CD4-positive, alpha-beta T cell treated with Interleukin-15 for 1 hour (primary cell): ENCODE data around the gene ENOPH1.
"Not testable (repeated sequence)": the region's sequence is repeated elsewhere in the genome, so short reads cannot be mapped to it uniquely, and the experiment has no call there.

Experiments
- DNase-seq: peaks from one replicate; pipeline ENCODE4 v3.0.0-alpha.2; 2020

The ENOPH1 gene

GRCh38 chr4:82428969-82429727, 1.2 kb upstream of the ENOPH1 start:
- DNase-seq, result peak; percentile 93

- peak; percentile 80 for DNase-seq
These were observed 630 bp upstream of the ENOPH1 start for GRCh38 chr4:82429728-82430192.

- peak; percentile 33 for DNase-seq
These were observed 765 bp downstream of the ENOPH1 start for GRCh38 chr4:82430964-82431745.

GRCh38 chr4:82431831-82432230, 1.4 kb downstream of the ENOPH1 start:
- no peak for DNase-seq

GRCh38 chr4:82432596-82432995, 2.2 kb downstream of the ENOPH1 start:
- no peak for DNase-seq

GRCh38 chr4:82433791-82434190, 3.4 kb downstream of the ENOPH1 start:
- no peak for DNase-seq

DNA sequence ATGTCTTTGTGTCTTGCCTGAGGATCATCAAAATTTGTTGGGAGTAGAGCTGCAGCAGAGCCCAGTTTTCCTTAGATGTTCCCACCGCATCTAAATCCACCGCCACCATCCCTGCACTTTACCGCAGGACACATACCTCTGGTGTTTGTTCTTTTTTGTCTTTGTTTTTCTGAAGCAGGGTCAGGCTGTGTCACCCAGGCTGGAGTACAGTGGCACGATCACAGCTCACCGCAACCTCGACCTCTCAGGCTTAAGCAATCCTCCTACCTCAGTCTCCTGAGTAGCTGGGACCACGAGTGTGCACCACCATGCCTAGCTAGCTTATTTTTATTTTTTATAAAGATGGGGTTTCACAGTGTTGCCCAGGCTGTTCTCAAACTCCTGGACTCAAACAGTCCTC, 4.6 kb downstream of the ENOPH1 start:
- DNase-seq, result no peak

DNA sequence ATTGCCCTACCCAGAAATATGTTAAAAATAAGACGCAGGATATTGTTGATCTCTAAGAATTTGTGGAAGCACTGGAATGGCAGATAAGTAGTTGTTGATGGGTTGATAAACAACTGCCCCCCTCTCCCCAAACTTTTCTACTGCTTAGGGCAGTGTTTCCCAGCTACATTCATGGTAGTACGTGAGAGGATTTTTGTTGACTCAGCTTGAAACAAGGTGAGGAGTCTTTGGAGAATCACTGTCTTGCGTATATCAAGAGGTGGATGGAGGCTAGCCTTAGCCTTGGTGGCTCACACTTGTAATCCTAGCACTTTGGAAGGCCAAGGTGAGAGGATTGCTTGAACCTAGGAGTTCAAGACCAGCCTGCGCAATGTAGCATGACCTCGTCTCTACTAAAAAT, 5.7 kb downstream of the ENOPH1 start:
- DNase-seq, result no peak

DNA sequence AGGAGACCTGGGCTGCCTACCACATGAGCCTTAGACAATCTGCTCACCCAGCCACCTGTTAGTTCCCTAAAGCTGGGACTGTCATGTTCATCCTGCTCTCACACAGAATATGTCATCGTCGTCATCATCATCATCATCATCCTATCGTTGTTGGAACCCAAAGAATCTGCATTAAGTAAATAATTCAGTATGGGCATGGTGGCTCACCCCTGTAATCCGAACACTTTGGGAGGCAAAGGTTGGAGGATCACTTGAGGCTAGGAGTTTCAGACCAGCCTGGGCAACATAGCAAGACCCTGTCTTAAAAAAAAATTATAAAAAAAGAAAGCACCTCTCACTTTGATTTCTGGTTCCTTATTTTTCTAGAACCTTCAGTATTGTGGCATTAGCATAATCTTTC, 6.4 kb downstream of the ENOPH1 start:
- DNase-seq, result no peak

- no peak for DNase-seq
These were observed 7.1 kb downstream of the ENOPH1 start for GRCh38 chr4:82437285-82438005.

GRCh38 chr4:82439088-82439487, 8.7 kb downstream of the ENOPH1 start:
- no peak for DNase-seq

- DNase-seq, result no peak
These were observed 17.5 kb downstream of the ENOPH1 start for GRCh38 chr4:82447886-82448285.

GRCh38 chr4:82450966-82451755, 20.8 kb downstream of the ENOPH1 start:
- no peak for DNase-seq

DNA sequence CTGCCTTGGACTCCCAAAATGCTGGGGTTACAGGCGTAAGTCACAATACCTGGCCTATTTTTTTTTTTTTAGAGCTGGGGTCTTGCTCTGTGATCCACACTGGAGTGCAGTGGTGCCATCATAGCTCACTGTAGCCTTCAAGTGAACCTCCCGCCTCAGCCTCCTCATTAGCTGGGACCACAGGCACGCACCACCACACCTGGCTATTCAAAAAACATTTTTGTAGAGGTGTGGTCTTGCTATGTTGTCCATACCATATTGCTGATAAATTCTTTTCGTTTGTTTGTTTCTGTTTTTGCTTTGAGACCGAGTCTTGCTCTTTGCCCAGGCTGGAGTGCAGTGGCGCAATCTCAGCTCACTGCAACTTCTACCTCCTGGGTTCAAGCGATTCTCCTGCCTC, 21.6 kb downstream of the ENOPH1 start:
- no peak for DNase-seq

GRCh38 chr4:82457266-82457665, 26.9 kb downstream of the ENOPH1 start:
- DNase-seq, result no peak

DNA sequence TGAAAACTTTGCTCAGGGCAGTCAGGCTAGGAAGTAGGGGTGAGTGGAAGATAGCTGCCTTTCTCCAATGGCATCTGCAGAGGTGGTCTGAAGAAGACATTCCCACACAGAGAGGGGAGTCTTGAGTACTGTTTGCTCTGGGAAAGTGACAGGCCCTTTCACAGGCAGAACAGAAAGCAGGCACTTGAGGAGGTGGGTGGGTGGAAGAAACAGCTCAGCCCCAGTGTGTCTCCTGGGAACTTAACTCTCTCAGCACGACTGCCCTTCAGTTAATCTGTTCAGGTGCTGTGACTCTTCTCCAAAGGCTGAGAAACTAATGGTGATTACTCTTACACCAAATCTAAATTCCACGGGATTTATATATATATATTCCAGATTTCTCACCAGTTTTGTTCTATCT, 28.3 kb downstream of the ENOPH1 start:
- no peak for DNase-seq

DNA sequence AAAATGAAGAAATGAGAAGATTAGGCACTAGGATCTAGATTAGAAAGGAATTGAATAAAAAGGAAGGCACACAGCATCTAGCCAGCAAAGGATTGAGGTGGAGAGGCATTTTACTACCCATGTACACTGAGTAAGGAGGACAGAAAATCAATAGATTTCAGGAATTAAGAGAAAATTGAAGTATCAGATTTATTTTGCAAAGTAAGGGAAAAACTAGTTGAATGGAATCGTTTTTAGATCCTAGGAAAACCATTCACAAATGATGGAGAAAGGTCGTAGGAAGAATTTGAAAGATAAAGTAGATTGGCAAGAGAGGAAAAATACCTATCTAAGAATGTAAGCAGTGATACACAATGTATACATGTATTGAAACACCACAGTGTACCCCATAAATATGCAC, 31.3 kb downstream of the ENOPH1 start:
- no peak for DNase-seq

DNA sequence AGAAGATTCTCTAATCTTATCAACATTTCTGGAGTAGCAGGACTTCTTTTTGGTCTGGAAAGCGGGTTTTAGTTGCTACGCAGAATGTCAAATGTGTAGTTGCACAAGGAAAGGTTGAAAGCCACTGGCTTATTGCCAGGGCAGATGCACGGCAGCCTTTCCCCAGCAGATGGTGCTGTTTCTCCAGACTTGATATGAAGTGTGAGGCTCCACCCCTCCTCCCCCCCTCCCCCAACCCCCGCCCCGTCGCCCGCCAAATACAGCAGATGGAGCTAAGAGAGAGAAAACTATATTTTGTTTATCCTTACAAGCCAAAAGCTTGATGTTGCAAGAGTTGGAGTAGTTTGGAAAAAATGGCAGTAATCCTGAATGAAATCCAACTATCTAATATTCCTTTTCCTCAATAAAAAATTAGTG, 32.0 kb downstream of the ENOPH1 start:
- peak; percentile 79 for DNase-seq

- DNase-seq, result no peak
These were observed 32.8 kb downstream of the ENOPH1 start for GRCh38 chr4:82463221-82463620.

- DNase-seq, result no peak
These were observed 37.1 kb downstream of the ENOPH1 start for GRCh38 chr4:82467471-82467870.

GRCh38 chr4:82469791-82470345, 39.5 kb downstream of the ENOPH1 start:
- no peak for DNase-seq

GRCh38 chr4:82473080-82473479, 42.7 kb downstream of the ENOPH1 start:
- DNase-seq, result not testable (repeated sequence)
